Suprapubic skin (tissue), 4 donors: ENCODE data around the gene MUC5B. TPM values are rescaled to one million over a fixed set of nuclear protein-coding genes. Genes with fewer than 3 reads are reported as not detected.

Experiments
- DNase-seq, 2 donors: peaks; one replicate each; pipeline ENCODE4 v3.0.0-alpha.2; 2019; ENCODE audit warnings: low spot score in 2 of 2
- H3K27ac ChIP-seq: fragments of 200-600 bp; sonication (generic); one replicate; pipeline ENCODE4 v1.5.1; 2019
- H3K27me3 ChIP-seq: fragments of 200-600 bp; sonication (generic); one replicate; pipeline ENCODE4 v1.5.1; 2019
- H3K36me3 ChIP-seq: fragments of 200-600 bp; sonication (generic); one replicate; pipeline ENCODE4 v1.5.1; 2019
- H3K4me1 ChIP-seq: fragments of 200-600 bp; sonication (generic); one replicate; pipeline ENCODE4 v1.5.1; 2019
- H3K4me3 ChIP-seq: fragments of 200-600 bp; sonication (generic); one replicate; pipeline ENCODE4 v1.5.1; 2019; ENCODE audit warnings: mild to moderate bottlenecking
- H3K9me3 ChIP-seq: fragments of 200-600 bp; sonication (generic); one replicate; pipeline ENCODE4 v1.5.1; 2019
- CTCF ChIP-seq, 2 donors: fragments of 200-600 bp in 1 of 2; fragments of 450-650 bp in 1 of 2; sonication (generic) in 1 of 2; IDR thresholded peaks; one replicate each; pipeline ENCODE4 v1.5.1; 2016 to 2019; ENCODE audit warnings: antibody characterized with exemption in 2 of 2, mild to moderate bottlenecking in 1 of 2, moderate library complexity in 1 of 2
- EP300 ChIP-seq: sonication (generic); formaldehyde crosslinking; IDR thresholded peaks from one replicate; pipeline ENCODE4 v1.6.1; 2017; ENCODE audit warnings: antibody characterized with exemption
- POLR2A ChIP-seq, 2 donors: fragments of 450-650 bp; IDR thresholded peaks; one replicate each; pipeline ENCODE4 v1.6.1; 2017; ENCODE audit warnings: antibody characterized with exemption in 2 of 2, mild to moderate bottlenecking in 2 of 2, moderate library complexity in 2 of 2
- POLR2AphosphoS5 ChIP-seq, 3 donors: sonication (generic); formaldehyde crosslinking; IDR thresholded peaks; one replicate each; pipeline ENCODE4 v1.6.1; 2017; ENCODE audit warnings: antibody characterized with exemption in 3 of 3
- WGBS: methylation state at CpG from one replicate; pipeline ENCODE4 v1.1.5; 2018; 5-methylcytosine and 5-hydroxymethylcytosine counted together
- total RNA-seq, 4 donors: library from RNA; depleted of rRNA; stranded (reverse); fragments of >200 nt; gene quantifications; one replicate each; pipeline ENCODE4 v1.1.0, GENCODE V29; 2016

The MUC5B gene
- total RNA-seq, 4 donors from 2014 or later = 0.08 to 0.34 (median 0.13) TPM

GRCh38 chr11:1277936-1278512 is 55.2 kb downstream of the MUC5B start:
- TF ChIP-seq CTCF (IDR thresholded peaks at IDR 0.05) = no peak
- no peak for TF ChIP-seq POLR2AphosphoS5 (IDR thresholded peaks at IDR 0.05)
- TF ChIP-seq EP300 = no peak
- no peak for TF ChIP-seq POLR2A (IDR thresholded peaks at IDR 0.05)
- no peaks in the 10 kb centered on the region for H3K27me3 ChIP-seq
- no peaks in the 10 kb centered on the region for H3K9me3 ChIP-seq
- no peak overlapping the region for H3K27ac ChIP-seq
- 88% methylated on average over 17 of the region's 27 CpGs for WGBS
- H3K4me1 ChIP-seq = peaks cover 10% of the 10 kb centered on the region
- no peak overlapping the region for H3K4me3 ChIP-seq
- no peak for DNase-seq
- H3K36me3 ChIP-seq = peaks cover 80% of the 10 kb centered on the region

GRCh38 chr11:1278766-1279673 is 56.2 kb downstream of the MUC5B start:
- Histone ChIP-seq H3K27me3 (no peaks in the 10 kb centered on the region), H3K36me3 (peaks cover 86% of the 10 kb centered on the region), H3K27ac (no peak overlapping the region), H3K4me3 (no peak overlapping the region), H3K9me3 (no peaks in the 10 kb centered on the region), H3K4me1 (peaks cover 10% of the 10 kb centered on the region)
- WGBS = 94% methylated on average over 34 of the region's 40 CpGs
- DNase-seq = no peak
- TF ChIP-seq CTCF (IDR thresholded peaks at IDR 0.05) (no peak), POLR2A (IDR thresholded peaks at IDR 0.05) (no peak), POLR2AphosphoS5 (IDR thresholded peaks at IDR 0.05) (no peak), EP300 (no peak)

- WGBS = 93% methylated on average over 14 of the region's 14 CpGs
- Histone ChIP-seq H3K4me3 (no peak overlapping the region), H3K27ac (no peak overlapping the region), H3K27me3 (no peaks in the 10 kb centered on the region), H3K36me3 (peaks cover 89% of the 10 kb centered on the region), H3K9me3 (no peaks in the 10 kb centered on the region), H3K4me1 (peaks cover 10% of the 10 kb centered on the region)
- no peak for DNase-seq
- TF ChIP-seq EP300 (no peak), POLR2AphosphoS5 (IDR thresholded peaks at IDR 0.05) (no peak), CTCF (IDR thresholded peaks at IDR 0.05) (no peak), POLR2A (IDR thresholded peaks at IDR 0.05) (no peak)
Observed at GRCh38 chr11:1279674-1280055, 56.8 kb downstream of the MUC5B start.

GRCh38 chr11:1280116-1281035 is 57.5 kb downstream of the MUC5B start:
- no peak overlapping the region for H3K4me3 ChIP-seq
- no peaks in the 10 kb centered on the region for H3K27me3 ChIP-seq
- H3K27ac ChIP-seq = no peak overlapping the region
- WGBS = 93% methylated on average over 41 of the region's 46 CpGs
- DNase-seq = no peak
- peaks cover 10% of the 10 kb centered on the region for H3K4me1 ChIP-seq
- no peaks in the 10 kb centered on the region for H3K9me3 ChIP-seq
- peaks cover 89% of the 10 kb centered on the region for H3K36me3 ChIP-seq
- TF ChIP-seq CTCF (IDR thresholded peaks at IDR 0.05) (no peak), POLR2AphosphoS5 (IDR thresholded peaks at IDR 0.05) (no peak), POLR2A (IDR thresholded peaks at IDR 0.05) (no peak), EP300 (no peak)
